ENCODE data around the gene C16orf89.
"Not testable (repeated sequence)": the region's sequence is repeated elsewhere in the genome, so short reads cannot be mapped to it uniquely, and the experiment has no call there.

GRCh38 chr16:5110933-5111332 is 45.2 kb upstream of the C16orf89 start:
- TF ChIP-seq CTCF (IDR thresholded peaks at IDR 0.05; ENCODE audit: insufficient read depth, low read length); POLR2AphosphoS5 (IDR thresholded peaks at IDR 0.05; ENCODE audit: low read depth); REST (IDR thresholded peaks at IDR 0.05; ENCODE audit: insufficient replicate concordance, low read depth): not testable (repeated sequence)
